ENCODE measurements around the gene BTBD9. TPM values are rescaled to one million over a fixed set of nuclear protein-coding genes. Genes with fewer than 3 reads are reported as not detected.

BTBD9 gene
- total and polyA plus RNA-seq, 10 donors: 1.2 to 43.1 (median 27.8) TPM

DNA sequence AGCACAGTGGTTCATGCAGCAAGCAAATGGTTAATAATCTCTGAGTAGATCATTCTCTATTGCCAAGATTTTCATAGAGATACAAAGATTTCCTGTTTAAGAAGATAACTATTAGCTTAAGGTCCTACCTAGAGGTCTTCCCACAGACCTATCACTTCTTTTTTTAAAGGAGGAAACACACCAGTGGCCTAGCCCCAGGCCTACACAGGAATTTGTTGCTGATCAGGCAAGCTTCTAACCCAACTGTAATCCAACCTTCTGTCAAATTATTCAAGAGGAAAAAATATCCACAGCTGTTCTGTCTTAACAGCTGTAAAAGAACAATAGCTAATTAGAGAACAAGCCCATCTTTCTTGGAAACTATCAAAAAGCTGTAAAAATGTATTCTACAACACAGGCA lies 332.8 kb downstream of the BTBD9 start:
- TF ChIP-seq, protein P1, sequence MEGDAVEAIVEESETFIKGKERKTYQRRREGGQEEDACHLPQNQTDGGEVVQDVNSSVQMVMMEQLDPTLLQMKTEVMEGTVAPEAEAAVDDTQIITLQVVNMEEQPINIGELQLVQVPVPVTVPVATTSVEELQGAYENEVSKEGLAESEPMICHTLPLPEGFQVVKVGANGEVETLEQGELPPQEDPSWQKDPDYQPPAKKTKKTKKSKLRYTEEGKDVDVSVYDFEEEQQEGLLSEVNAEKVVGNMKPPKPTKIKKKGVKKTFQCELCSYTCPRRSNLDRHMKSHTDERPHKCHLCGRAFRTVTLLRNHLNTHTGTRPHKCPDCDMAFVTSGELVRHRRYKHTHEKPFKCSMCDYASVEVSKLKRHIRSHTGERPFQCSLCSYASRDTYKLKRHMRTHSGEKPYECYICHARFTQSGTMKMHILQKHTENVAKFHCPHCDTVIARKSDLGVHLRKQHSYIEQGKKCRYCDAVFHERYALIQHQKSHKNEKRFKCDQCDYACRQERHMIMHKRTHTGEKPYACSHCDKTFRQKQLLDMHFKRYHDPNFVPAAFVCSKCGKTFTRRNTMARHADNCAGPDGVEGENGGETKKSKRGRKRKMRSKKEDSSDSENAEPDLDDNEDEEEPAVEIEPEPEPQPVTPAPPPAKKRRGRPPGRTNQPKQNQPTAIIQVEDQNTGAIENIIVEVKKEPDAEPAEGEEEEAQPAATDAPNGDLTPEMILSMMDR (IDR thresholded peaks at IDR 0.05 in 8 of 11, conservative IDR thresholded peaks at IDR 0.05 in 3 of 11): no peak
- TF ChIP-seq POLR2AphosphoS5 (IDR thresholded peaks at IDR 0.05) (no peak), POLR2A (IDR thresholded peaks at IDR 0.05) (no peak)
- H3K4me1 ChIP-seq: peaks cover 5 to 27% (median 16%) of the 10 kb centered on the region in 6 donors
- H3K27me3 ChIP-seq (replicated peaks in 1 of 7): no peaks in the 10 kb centered on the region
- intact Hi-C loops (cut with DNase I; ENCODE audit: low total_unique reads): no loop called here
- no peak for DNase-seq
- H3K4me3 ChIP-seq: no peak overlapping the region
- no peak overlapping the region for H3K27ac ChIP-seq
- no peaks in the 10 kb centered on the region for H3K36me3 ChIP-seq
- H3K9me3 ChIP-seq: no peaks in the 10 kb centered on the region

DNA sequence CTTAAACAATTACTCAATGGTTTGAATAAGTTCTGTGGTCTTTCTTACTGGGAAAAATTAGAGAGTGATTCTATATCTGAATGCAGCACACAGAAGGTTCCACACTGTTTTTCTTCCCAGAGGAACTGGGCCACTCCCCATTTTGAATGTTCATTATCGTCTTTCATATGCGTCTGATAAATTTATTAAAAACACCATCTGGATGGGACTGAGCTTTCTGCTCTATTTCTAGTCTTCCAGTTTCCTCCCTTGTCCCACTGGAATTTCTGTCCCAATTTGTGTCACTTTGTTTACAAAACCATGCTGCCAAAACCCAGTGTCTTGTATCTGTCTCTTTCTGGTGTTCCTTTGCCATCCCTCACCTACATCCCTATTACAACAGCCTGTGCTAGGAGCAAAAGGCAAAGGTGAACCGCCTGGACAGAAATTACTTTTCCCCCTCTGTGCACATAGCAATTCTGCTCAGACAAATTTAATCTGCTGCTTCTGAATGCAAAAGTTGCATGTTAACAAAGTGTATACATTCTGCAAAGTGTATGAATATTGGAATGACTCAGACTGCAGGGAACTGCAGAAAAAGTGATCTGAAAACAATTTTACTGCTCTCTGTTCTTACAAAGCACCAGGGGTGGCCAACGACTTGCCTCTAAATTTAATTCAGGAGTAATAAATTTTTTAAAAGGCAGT lies 333.6 kb downstream of the BTBD9 start:
- Histone ChIP-seq H3K27me3 (replicated peaks in 1 of 7) (no peaks in the 10 kb centered on the region), H3K9me3 (no peaks in the 10 kb centered on the region), H3K4me3 (no peak overlapping the region), H3K4me1 (peaks cover 5 to 27% (median 16%) of the 10 kb centered on the region in 6 donors), H3K27ac (no peak overlapping the region), H3K36me3 (no peaks in the 10 kb centered on the region)
- DNase-seq: no peak
- TF ChIP-seq, protein P1 (IDR thresholded peaks at IDR 0.05 in 8 of 11, conservative IDR thresholded peaks at IDR 0.05 in 3 of 11): no peak
- TF ChIP-seq POLR2AphosphoS5 (IDR thresholded peaks at IDR 0.05): no peak
- no peak for TF ChIP-seq POLR2A (IDR thresholded peaks at IDR 0.05)
- WGBS, 5 donors: 71 to 84% (median 78%) methylated on average over 4 of the region's 4 CpGs
- intact Hi-C loops (cut with DNase I; ENCODE audit: low total_unique reads): no loop called here

DNA sequence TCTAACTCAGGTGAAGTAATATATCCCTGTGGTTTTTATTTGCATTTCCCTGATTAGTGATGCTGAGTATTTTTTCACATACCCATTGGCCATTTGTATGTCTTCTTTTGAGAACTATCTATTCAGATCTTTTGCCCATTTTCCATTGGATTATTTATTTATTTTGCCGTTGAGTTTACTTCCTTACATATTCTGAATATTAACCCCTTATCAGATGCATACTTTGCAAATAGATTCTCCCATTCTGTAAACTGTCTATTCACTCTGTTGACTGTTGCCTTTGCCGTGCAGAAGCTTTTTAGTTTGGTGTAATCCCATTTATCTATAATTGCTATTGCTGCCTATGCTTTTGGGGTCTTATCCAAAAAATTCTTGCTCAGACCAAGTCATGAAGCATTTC lies 336.9 kb downstream of the BTBD9 start:
- 83 to 93% (median 85%) methylated on average over 2 of the region's 2 CpGs for WGBS, 5 donors
- intact Hi-C loops (cut with DNase I; ENCODE audit: low total_unique reads): no loop called here

DNA sequence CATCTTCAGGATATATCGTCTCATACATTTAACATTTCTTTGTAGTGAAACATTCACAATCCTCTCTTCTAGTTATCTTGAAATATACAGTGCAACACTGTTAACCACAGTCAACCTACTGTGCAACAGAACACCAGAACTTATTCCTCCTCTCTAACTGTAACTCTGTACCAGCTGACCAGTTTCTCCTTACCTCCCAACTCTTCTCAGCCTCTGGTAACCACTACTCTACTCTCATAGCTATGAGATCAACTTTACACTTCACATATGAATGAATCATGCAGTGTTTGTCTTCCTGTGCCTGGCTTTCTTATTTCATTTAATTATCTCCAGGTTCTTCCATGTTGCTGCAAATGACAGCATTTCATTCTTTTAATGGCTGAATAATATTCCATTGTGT lies 337.6 kb downstream of the BTBD9 start:
- intact Hi-C loops (cut with DNase I; ENCODE audit: low total_unique reads): no loop called here
- TF ChIP-seq POLR2A (IDR thresholded peaks at IDR 0.05): no peak
- no peak for TF ChIP-seq POLR2AphosphoS5 (IDR thresholded peaks at IDR 0.05)
- TF ChIP-seq, protein P1 (IDR thresholded peaks at IDR 0.05 in 8 of 11, conservative IDR thresholded peaks at IDR 0.05 in 3 of 11): no peak
- H3K9me3 ChIP-seq: no peaks in the 10 kb centered on the region
- H3K4me3 ChIP-seq: no peak overlapping the region
- peaks cover under 1 to 11% (median 6%) of the 10 kb centered on the region in 6 donors for H3K4me1 ChIP-seq
- no peak for DNase-seq
- no peak overlapping the region for H3K27ac ChIP-seq
- H3K27me3 ChIP-seq (replicated peaks in 1 of 7): no peaks in the 10 kb centered on the region
- 91 to 100% (median 100%) methylated on average over 1 of the region's 1 CpG for WGBS, 5 donors
- H3K36me3 ChIP-seq: no peaks in the 10 kb centered on the region

More for the DNA sequence above, 336.9 kb downstream of the BTBD9 start:
- Histone ChIP-seq H3K4me3 (no peak overlapping the region), H3K27ac (no peak overlapping the region), H3K36me3 (no peaks in the 10 kb centered on the region), H3K27me3 (replicated peaks in 1 of 7) (no peaks in the 10 kb centered on the region), H3K4me1 (peaks cover 5 to 19% (median 14%) of the 10 kb centered on the region in 6 donors), H3K9me3 (no peaks in the 10 kb centered on the region)
- TF ChIP-seq POLR2A (IDR thresholded peaks at IDR 0.05): no peak
- no peak for TF ChIP-seq POLR2AphosphoS5 (IDR thresholded peaks at IDR 0.05)
- TF ChIP-seq, protein P1 (IDR thresholded peaks at IDR 0.05 in 8 of 11, conservative IDR thresholded peaks at IDR 0.05 in 3 of 11): no peak
- no peak for DNase-seq
